ENCODE data around the gene IRF2BP2. TPM values are rescaled to one million over a fixed set of nuclear protein-coding genes. Genes with fewer than 3 reads are reported as not detected.

Gene IRF2BP2
- total RNA-seq, 2 donors from 2014 or later: 157 to 164 TPM

DNA sequence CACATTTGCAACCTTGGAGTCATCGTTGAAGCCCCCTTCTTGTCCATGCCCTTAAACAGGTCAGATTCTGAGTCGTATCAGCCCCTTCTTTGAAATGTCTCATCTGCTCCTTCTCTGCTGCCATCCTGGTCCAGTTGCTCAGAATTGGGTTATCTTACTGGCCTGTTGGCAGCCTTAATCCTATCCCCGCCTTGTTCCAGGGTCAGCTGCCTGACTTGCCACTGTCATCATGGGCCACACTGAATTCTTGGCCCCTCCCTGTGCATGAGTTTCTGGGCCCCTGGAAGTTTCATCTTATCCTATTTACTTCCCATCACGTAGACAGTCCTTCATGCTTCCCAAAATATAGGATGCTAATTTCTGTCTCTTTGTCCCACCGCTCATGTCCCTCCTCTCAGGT lies 23.7 kb downstream of the IRF2BP2 start:
- Histone ChIP-seq H3K27me3 (no peaks in the 10 kb centered on the region), H3K4me3 (no peak overlapping the region), H3K36me3 (no peaks in the 10 kb centered on the region), H3K9ac (ENCODE audit: low read depth in 2 of 2, low read length in 2 of 2) (no peak overlapping the region), H3K9me3 (no peaks in the 10 kb centered on the region), H3K27ac (peak overlapping the region; percentile 53), H3K4me1 (no peaks in the 10 kb centered on the region)
- intact Hi-C loops (cut with DNase I): no loop called here
- TF ChIP-seq, protein P1, sequence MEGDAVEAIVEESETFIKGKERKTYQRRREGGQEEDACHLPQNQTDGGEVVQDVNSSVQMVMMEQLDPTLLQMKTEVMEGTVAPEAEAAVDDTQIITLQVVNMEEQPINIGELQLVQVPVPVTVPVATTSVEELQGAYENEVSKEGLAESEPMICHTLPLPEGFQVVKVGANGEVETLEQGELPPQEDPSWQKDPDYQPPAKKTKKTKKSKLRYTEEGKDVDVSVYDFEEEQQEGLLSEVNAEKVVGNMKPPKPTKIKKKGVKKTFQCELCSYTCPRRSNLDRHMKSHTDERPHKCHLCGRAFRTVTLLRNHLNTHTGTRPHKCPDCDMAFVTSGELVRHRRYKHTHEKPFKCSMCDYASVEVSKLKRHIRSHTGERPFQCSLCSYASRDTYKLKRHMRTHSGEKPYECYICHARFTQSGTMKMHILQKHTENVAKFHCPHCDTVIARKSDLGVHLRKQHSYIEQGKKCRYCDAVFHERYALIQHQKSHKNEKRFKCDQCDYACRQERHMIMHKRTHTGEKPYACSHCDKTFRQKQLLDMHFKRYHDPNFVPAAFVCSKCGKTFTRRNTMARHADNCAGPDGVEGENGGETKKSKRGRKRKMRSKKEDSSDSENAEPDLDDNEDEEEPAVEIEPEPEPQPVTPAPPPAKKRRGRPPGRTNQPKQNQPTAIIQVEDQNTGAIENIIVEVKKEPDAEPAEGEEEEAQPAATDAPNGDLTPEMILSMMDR (IDR thresholded peaks at IDR 0.05): no peak
- DNase-seq: no peak

DNA sequence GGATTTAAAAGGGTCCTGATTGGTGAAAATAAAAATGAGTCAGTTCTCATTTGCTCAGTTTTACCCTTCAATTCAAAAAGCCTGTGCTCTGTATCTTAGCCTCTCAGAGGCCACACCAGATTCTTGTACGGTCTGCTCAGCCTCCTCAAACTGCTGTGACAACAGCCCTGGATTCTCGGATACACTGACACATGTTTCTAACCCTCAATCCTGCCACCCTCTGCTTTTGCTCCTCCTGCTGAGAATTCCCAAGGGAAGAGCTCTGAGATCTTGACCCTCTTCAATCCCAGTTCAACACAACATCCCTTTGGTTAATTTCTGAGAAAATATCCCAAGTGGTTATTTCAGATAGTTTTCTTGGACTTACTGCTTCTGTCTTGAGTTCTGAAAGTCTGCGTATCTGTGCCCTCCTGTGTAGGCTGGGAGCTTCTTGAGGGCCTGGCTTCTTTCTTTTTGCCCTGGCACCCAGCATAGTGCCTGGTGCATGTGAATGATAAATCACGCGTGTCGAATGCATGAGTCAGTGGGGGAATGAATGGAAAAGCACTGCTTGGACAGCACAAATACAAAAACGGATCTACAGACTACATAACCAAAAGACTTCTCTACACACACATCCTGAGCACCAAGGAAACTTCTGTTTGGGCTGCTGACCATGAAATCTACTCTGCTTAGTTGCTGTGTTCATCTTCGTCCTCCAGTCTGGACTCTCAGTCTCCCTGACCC lies 24.5 kb downstream of the IRF2BP2 start:
- Histone ChIP-seq H3K9ac (ENCODE audit: low read depth in 2 of 2, low read length in 2 of 2) (no peak overlapping the region), H3K36me3 (no peaks in the 10 kb centered on the region), H3K27ac (peak overlapping the region; percentile 53), H3K4me1 (no peaks in the 10 kb centered on the region), H3K27me3 (no peaks in the 10 kb centered on the region), H3K4me3 (no peak overlapping the region), H3K9me3 (no peaks in the 10 kb centered on the region)
- intact Hi-C loops (cut with DNase I): no loop called here
- TF ChIP-seq, protein P1 (IDR thresholded peaks at IDR 0.05): no peak
- DNase-seq: no peak

DNA sequence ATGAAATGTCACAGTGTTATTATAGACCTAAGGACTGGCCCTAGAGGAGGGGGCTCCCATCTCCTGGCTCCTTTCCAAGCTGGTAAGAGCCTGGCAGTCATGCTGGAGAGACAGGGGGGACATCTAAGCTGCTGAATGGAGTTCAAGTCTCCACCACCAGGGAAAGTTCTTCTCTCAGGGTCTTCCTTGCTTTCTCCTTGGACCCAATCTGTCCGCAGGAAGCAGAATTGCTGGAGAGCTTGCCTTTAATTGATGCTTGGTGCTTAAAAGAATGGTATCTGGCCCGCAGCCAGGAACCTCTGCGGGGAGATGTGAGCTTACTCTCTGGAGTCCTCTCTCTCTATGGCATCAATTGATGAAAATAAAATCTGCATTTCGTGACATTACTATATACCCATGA lies 25.1 kb downstream of the IRF2BP2 start:
- no peak for DNase-seq
- TF ChIP-seq, protein P1 (IDR thresholded peaks at IDR 0.05): no peak
- H3K27me3 ChIP-seq: no peaks in the 10 kb centered on the region
- H3K9ac ChIP-seq (ENCODE audit: low read depth in 2 of 2, low read length in 2 of 2): peak overlapping the region in 1 of 2 donors; percentile 23
- H3K9me3 ChIP-seq: no peaks in the 10 kb centered on the region
- H3K27ac ChIP-seq: peak overlapping the region; percentile 53
- no peak overlapping the region for H3K4me3 ChIP-seq
- H3K4me1 ChIP-seq: no peaks in the 10 kb centered on the region
- no peaks in the 10 kb centered on the region for H3K36me3 ChIP-seq
- intact Hi-C loops (cut with DNase I): loop anchor here (5.0 kb wide), 1 partner anchor 38 kb away; no protein-coding TSS in a partner anchor

DNA sequence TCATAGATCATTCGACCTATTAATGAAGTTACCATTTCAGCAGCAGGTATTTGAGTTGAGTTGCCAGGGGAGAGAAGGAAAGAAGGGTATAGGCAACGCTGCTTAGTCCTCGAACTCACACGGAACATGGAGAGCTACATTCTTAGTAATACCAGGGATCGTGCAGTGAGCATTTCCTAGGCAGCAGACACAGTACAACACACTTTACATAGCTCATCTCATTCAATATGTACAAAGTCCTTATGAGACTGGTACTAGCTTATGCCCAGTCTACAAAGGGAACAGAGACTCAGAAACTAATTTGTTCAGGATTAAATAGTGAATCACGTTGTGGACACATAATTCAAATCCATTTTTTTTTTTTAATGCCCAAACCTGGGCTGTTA lies 25.6 kb downstream of the IRF2BP2 start:
- TF ChIP-seq, protein P1 (IDR thresholded peaks at IDR 0.05): no peak
- Histone ChIP-seq H3K4me3 (no peak overlapping the region), H3K27ac (no peak overlapping the region), H3K27me3 (no peaks in the 10 kb centered on the region), H3K9ac (ENCODE audit: low read depth in 2 of 2, low read length in 2 of 2) (no peak overlapping the region), H3K4me1 (no peaks in the 10 kb centered on the region), H3K9me3 (no peaks in the 10 kb centered on the region), H3K36me3 (no peaks in the 10 kb centered on the region)
- DNase-seq: no peak
- intact Hi-C loops (cut with DNase I): loop anchor here (5.0 kb wide), 1 partner anchor 37 kb away; no protein-coding TSS in a partner anchor

DNA sequence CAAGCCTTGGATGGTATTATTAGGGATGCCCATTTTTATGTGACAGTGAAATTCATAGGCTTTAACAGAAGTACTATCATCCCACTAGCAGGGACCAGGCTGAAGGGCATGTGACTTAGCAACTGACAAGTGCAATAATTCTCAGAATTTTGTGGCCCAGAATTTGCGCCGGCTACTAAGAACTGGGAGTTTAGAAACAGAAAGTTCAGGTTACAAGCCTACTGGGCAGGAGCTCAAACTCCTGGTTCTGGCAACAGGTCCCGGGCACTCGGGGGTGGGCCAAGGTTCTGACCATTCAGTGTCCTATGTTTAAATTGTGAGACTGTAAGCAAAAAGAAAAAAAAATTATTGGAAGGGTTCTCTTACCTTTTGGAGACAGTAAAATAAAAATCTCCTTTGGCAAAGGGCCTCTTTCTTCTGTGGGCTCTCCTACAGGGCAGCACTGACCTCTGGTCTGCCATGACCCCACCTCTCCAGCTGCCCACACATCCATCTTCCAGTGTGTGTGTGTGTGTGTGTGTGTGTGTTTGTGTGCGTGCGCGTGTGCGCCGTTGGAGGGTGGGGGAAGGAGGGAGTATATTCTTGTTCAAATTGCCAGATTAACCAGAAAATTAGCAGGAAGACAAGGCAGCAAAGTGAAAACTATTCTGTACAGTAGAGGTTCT lies 26.1 kb downstream of the IRF2BP2 start:
- DNase-seq: no peak
- H3K36me3 ChIP-seq: no peaks in the 10 kb centered on the region
- intact Hi-C loops (cut with DNase I): loop anchor here (5.0 kb wide), 1 partner anchor 37 kb away; no protein-coding TSS in a partner anchor
- no peaks in the 10 kb centered on the region for H3K9me3 ChIP-seq
- no peak overlapping the region for H3K9ac ChIP-seq (ENCODE audit: low read depth in 2 of 2, low read length in 2 of 2)
- H3K4me1 ChIP-seq: no peaks in the 10 kb centered on the region
- H3K27ac ChIP-seq: no peak overlapping the region
- no peak overlapping the region for H3K4me3 ChIP-seq
- no peaks in the 10 kb centered on the region for H3K27me3 ChIP-seq
- TF ChIP-seq, protein P1 (IDR thresholded peaks at IDR 0.05): no peak

Measured in colonic mucosa (tissue), 4 donors.